Esophagus muscularis mucosa (tissue), 4 donors: ENCODE measurements around the gene KIF22. TPM values are rescaled to one million over a fixed set of nuclear protein-coding genes. Genes with fewer than 3 reads are reported as not detected.

Experiments used
- DNase-seq: peaks from one replicate; pipeline ENCODE4 v3.0.0-alpha.2; 2017; ENCODE audit errors: extremely low spot score
- H3K27ac ChIP-seq, 4 donors: fragments of 200-600 bp; sonication (generic); replicated peaks in 1 of 4; 1 replicate in 3 of 4; 2 replicates in 1 of 4; pipeline ENCODE4 v1.5.1; 2016 to 2019; ENCODE audit warnings: mild to moderate bottlenecking in 1 of 4
- H3K27me3 ChIP-seq, 4 donors: fragments of 200-600 bp; sonication (generic); one replicate each; pipeline versions ENCODE4 v1.5.1 to v1.6.0; 2016 to 2019
- H3K36me3 ChIP-seq, 4 donors: fragments of 200-600 bp; sonication (generic); one replicate each; pipeline ENCODE4 v1.5.1; 2016 to 2019
- H3K4me1 ChIP-seq, 4 donors: fragments of 200-600 bp; sonication (generic); one replicate each; pipeline ENCODE4 v1.5.1; 2016 to 2019
- H3K4me3 ChIP-seq, 4 donors: fragments of 200-600 bp; sonication (generic); 1 replicate in 2 of 4; 2 replicates in 2 of 4; pipeline ENCODE4 v1.5.1; 2016 to 2019; ENCODE audit warnings: mild to moderate bottlenecking in 4 of 4, moderate library complexity in 1 of 4
- H3K9me3 ChIP-seq, 4 donors: fragments of 200-600 bp; sonication (generic); 1 replicate in 3 of 4; 2 replicates in 1 of 4; pipeline ENCODE4 v1.5.1; 2016 to 2019
- CTCF ChIP-seq, 3 experiments: fragments of 200-600 bp in 2 of 3; fragments of 450-650 bp in 1 of 3; sonication (generic) in 2 of 3; IDR thresholded peaks; one replicate each; pipeline ENCODE4 v1.5.1; 2017 to 2019; ENCODE audit warnings: antibody characterized with exemption in 3 of 3, mild to moderate bottlenecking in 2 of 3, moderate library complexity in 1 of 3
- EP300 ChIP-seq: sonication (generic); formaldehyde crosslinking; IDR thresholded peaks from one replicate; pipeline ENCODE4 v1.6.1; 2017; ENCODE audit warnings: antibody characterized with exemption
- POLR2A ChIP-seq: fragments of 450-650 bp; IDR thresholded peaks from one replicate; pipeline ENCODE4 v1.6.1; 2017; ENCODE audit warnings: antibody characterized with exemption, moderate library complexity, mild to moderate bottlenecking, low read depth
- POLR2AphosphoS5 ChIP-seq, 2 donors: sonication (generic); formaldehyde crosslinking; IDR thresholded peaks; one replicate each; pipeline ENCODE4 v1.6.1; 2017; ENCODE audit warnings: antibody characterized with exemption in 2 of 2
- WGBS: methylation state at CpG from one replicate; pipeline ENCODE4 v1.1.5; 2018; 5-methylcytosine and 5-hydroxymethylcytosine counted together
- intact Hi-C: fragments of 100-400 bp; cut with DNase I; formaldehyde crosslinking; loops from one replicate; pipeline ENCODE4 v1.15.1; 2023
- total RNA-seq, 4 donors: library from RNA; depleted of rRNA; stranded (reverse); fragments of >200 nt; gene quantifications; one replicate each; pipeline versions ENCODE4 v1.1.0 to v1.2.1, GENCODE V29; 2016

KIF22 gene
- total RNA-seq, 4 donors from 2014 or later: 10.8 to 12.3 (median 11.8) TPM

DNA sequence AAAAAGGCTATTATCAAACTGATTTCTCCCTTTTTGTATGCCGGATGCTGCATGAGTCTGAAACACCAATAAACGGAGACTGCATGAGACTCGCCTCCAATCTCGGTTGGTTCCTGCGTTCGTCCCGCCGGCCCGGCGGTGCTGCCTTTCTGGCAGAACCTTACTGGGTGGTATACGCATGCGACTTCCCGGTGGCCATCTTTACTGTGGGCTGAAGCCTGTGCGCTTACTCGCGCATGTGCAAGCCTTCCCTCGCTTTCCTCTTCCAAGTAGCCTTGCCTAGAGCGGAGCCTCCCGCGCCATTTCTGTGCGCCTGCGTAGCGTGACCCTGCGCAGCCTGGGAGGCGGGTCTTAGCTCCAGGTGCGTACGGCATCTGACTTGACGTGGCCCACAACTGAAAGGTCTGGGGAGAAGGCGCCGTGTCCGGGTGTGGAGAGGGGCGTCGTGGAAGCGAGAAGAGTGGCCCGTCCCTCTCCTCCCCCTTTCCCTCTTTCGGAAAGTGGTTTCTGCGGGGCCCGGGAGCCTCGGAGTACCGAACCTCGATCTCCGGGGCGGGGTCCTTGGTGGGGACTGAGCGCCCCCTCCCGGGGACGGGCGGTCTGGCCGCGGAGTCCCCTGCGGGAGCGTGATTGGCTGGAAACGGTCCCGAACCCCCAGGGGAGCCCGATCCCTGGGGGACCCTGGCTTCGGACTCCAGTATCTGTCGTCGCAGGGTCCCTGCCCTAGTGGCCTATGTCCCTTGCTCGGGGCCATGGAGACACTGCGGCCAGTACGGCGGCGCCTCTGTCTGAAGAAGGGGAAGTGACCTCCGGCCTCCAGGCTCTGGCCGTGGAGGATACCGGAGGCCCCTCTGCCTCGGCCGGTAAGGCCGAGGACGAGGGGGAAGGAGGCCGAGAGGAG, 25.5 kb downstream of the KIF22 start, which contains the start of gene PAGR1:
Gene PAGR1 (plus strand): TSS at position 360 of the 901 bp plus-strand sequence. CDS start 374 bp downstream, at position 734.
- intact Hi-C loops: no loop called here
- Histone ChIP-seq H3K4me1 (peaks cover 64 to 88% (median 83%) of the 10 kb centered on the region in 4 donors), H3K27ac (peak within 1 kb of the TSS; percentile 95 to 96 (median 96)), H3K27me3 (no peaks in the 10 kb centered on the region), H3K9me3 (no peaks in the 10 kb centered on the region), H3K36me3 (peaks cover 0 to 19% (median 16%) of the 10 kb centered on the region in 4 donors), H3K4me3 (peak within 1 kb of the TSS; percentile 60 to 84 (median 70))
- under 1% methylated on average over 34 of the region's 70 CpGs for WGBS
- DNase-seq: peak; percentile 99
- TF ChIP-seq POLR2A: peak; percentile 41
- peak; percentile 89 to 96 (median 93) for TF ChIP-seq CTCF (IDR thresholded peaks at IDR 0.05)
- TF ChIP-seq EP300: no peak
- peak in 1 of 2 donors; percentile 97 for TF ChIP-seq POLR2AphosphoS5 (IDR thresholded peaks at IDR 0.05)

DNA sequence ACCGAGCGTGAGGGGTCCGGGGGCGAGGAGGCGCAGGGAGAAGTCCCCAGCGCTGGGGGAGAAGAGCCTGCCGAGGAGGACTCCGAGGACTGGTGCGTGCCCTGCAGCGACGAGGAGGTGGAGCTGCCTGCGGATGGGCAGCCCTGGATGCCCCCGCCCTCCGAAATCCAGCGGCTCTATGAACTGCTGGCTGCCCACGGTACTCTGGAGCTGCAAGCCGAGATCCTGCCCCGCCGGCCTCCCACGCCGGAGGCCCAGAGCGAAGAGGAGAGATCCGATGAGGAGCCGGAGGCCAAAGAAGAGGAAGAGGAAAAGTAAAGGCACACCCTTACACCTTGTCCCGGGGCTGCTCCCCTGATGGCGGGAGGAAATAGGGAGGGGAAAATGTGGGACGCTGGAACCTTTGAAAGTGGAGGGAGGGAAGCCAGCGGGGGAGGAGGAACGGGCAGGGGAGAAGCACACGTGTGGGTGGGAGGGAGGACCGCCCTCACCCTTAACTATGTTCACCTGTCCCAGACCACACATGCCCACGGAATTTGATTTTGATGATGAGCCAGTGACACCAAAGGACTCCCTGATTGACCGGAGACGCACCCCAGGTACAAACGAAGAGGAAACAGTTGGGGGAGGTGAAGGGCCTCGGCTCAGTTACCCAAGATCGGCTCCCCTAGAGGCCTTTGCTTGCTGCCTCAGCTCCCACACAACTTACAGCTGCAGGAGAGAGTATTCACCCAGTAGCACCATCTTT, 26.3 kb downstream of the KIF22 start:
- no peak for DNase-seq
- no peak for TF ChIP-seq EP300
- no peak for TF ChIP-seq POLR2AphosphoS5 (IDR thresholded peaks at IDR 0.05)
- TF ChIP-seq POLR2A: no peak
- TF ChIP-seq CTCF (IDR thresholded peaks at IDR 0.05): no peak
- WGBS: 3% methylated on average over 25 of the region's 37 CpGs
- no peaks in the 10 kb centered on the region for H3K9me3 ChIP-seq
- intact Hi-C loops: no loop called here
- H3K4me3 ChIP-seq: peak overlapping the region; percentile 60 to 84 (median 70)
- peak overlapping the region; percentile 95 to 96 (median 96) for H3K27ac ChIP-seq
- H3K36me3 ChIP-seq: peaks cover 0 to 19% (median 16%) of the 10 kb centered on the region in 4 donors
- peaks cover 70 to 88% (median 84%) of the 10 kb centered on the region in 4 donors for H3K4me1 ChIP-seq
- no peaks in the 10 kb centered on the region for H3K27me3 ChIP-seq

DNA sequence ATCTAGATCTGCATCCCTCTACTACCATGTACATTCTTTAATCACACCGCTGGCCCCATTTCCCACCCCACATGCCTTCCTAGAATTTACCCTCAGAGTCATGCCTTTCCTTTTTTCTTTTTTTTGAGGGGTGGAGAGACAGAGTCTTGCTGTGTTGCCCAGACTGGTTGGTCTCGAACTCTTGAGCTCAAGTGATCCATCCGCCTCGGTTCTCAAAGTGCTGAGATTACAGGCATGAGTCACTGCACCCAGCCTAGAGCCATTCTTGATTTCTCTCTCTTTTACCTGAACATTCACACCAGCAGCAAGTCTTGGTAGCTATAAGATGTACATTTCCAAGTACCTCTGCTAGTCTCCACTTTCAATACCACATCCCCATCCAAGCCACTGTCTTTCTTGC, 27.5 kb downstream of the KIF22 start:
- H3K9me3 ChIP-seq: no peaks in the 10 kb centered on the region
- H3K4me3 ChIP-seq: no peak overlapping the region
- intact Hi-C loops: no loop called here
- H3K36me3 ChIP-seq: peaks cover 0 to 19% (median 16%) of the 10 kb centered on the region in 4 donors
- H3K4me1 ChIP-seq: peaks cover 69 to 88% (median 84%) of the 10 kb centered on the region in 4 donors
- 89% methylated on average over 4 of the region's 4 CpGs for whole genome bisulfite sequencing
- TF ChIP-seq EP300: no peak
- H3K27me3 ChIP-seq: no peaks in the 10 kb centered on the region
- peak overlapping the region in 1 of 4 donors; percentile 96 for H3K27ac ChIP-seq
- DNase-seq: no peak

GRCh38 chr16:29819506-29819905, 29.0 kb downstream of the KIF22 start:
- H3K36me3 ChIP-seq: peaks cover 0 to 19% (median 16%) of the 10 kb centered on the region in 4 donors
- H3K4me3 ChIP-seq: peak overlapping the region in 1 of 4 donors; percentile 82
- intact Hi-C loops: no loop called here
- WGBS: 74% methylated on average over 13 of the region's 15 CpGs
- TF ChIP-seq POLR2AphosphoS5 (IDR thresholded peaks at IDR 0.05) (no peak), CTCF (IDR thresholded peaks at IDR 0.05) (no peak), POLR2A (no peak), EP300 (no peak)
- H3K4me1 ChIP-seq: peaks cover 67 to 88% (median 84%) of the 10 kb centered on the region in 4 donors
- H3K9me3 ChIP-seq: no peaks in the 10 kb centered on the region
- H3K27ac ChIP-seq: peak overlapping the region in 3 of 4 donors; percentile 84 to 91 (median 87)
- no peak for DNase-seq
- H3K27me3 ChIP-seq: no peaks in the 10 kb centered on the region

DNA sequence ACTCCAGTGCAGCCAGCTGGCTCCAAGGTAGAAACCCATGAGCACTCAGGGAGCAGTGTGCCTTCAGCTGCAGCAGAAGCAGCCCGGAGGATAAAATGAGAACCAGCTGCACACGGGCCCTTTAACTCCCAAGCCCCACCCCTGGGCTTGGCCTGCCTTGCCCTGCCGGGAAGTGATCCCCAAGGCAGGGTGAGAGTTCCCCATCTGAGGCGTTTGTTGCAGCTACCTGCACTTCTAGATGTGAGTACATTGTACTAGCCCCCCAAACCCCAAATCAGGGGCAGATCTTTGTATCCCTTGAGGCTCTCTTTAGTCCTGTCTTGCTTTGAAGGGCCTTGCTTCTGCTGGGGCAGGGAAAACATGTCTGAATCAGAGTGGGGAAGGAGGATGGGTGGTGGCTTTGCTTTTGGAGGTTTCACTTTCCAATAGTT, 29.7 kb downstream of the KIF22 start, which contains the start of gene MVP:
Gene MVP (plus strand): TSS at position 192 of the 431 bp plus-strand sequence. CDS start 10,088 bp downstream, outside the sequence.
- Histone ChIP-seq H3K4me1 (peaks cover 67 to 88% (median 84%) of the 10 kb centered on the region in 4 donors), H3K27me3 (no peaks in the 10 kb centered on the region), H3K27ac (peak within 1 kb of the TSS; percentile 81 to 91 (median 86)), H3K4me3 (peak within 1 kb of the TSS; percentile 64 to 82 (median 72)), H3K36me3 (peaks cover 0 to 19% (median 16%) of the 10 kb centered on the region in 4 donors), H3K9me3 (no peaks in the 10 kb centered on the region)
- TF ChIP-seq CTCF (IDR thresholded peaks at IDR 0.05) (no peak), POLR2A (peak; percentile 41), POLR2AphosphoS5 (IDR thresholded peaks at IDR 0.05) (peak; percentile 81 to 83), EP300 (no peak)
- 0% methylated on average over 4 of the region's 4 CpGs for WGBS
- intact Hi-C loops: no loop called here
- DNase-seq: no peak
